Measurements from ENCODE around the gene CLPTM1L.
"Not testable (repeated sequence)": the region's sequence is repeated elsewhere in the genome, so short reads cannot be mapped to it uniquely, and the experiment has no call there.

CLPTM1L gene

GRCh38 chr5:1328237-1329110, 16.4 kb downstream of the CLPTM1L start:
- in situ Hi-C loops (cut with MboI; ENCODE audit: low sequenced_read_pairs), result not testable (repeated sequence)

- in situ Hi-C loops (cut with MboI; ENCODE audit: low sequenced_read_pairs), result not testable (repeated sequence)
These were observed 17.8 kb downstream of the CLPTM1L start for GRCh38 chr5:1326901-1327756.

GRCh38 chr5:1326532-1326875, 18.4 kb downstream of the CLPTM1L start:
- in situ Hi-C loops (cut with MboI; ENCODE audit: low sequenced_read_pairs), result not testable (repeated sequence)

- in situ Hi-C loops (cut with MboI; ENCODE audit: low sequenced_read_pairs), result no loop called here
These were observed 18.9 kb downstream of the CLPTM1L start for GRCh38 chr5:1325870-1326531.

GRCh38 chr5:1325191-1325741, 19.6 kb downstream of the CLPTM1L start:
- in situ Hi-C loops (cut with MboI; ENCODE audit: low sequenced_read_pairs), result no loop called here

GRCh38 chr5:1324719-1325190, 20.1 kb downstream of the CLPTM1L start:
- in situ Hi-C loops (cut with MboI; ENCODE audit: low sequenced_read_pairs), result no loop called here

- in situ Hi-C loops (cut with MboI; ENCODE audit: low sequenced_read_pairs), result no loop called here
These were observed 20.6 kb downstream of the CLPTM1L start for GRCh38 chr5:1324301-1324700.

- in situ Hi-C loops (cut with MboI; ENCODE audit: low sequenced_read_pairs), result no loop called here
These were observed 21.1 kb downstream of the CLPTM1L start for GRCh38 chr5:1323803-1324173.

- in situ Hi-C loops (cut with MboI; ENCODE audit: low sequenced_read_pairs), result no loop called here
These were observed 21.7 kb downstream of the CLPTM1L start for GRCh38 chr5:1322955-1323802.

- in situ Hi-C loops (cut with MboI; ENCODE audit: low sequenced_read_pairs), result no loop called here
These were observed 22.6 kb downstream of the CLPTM1L start for GRCh38 chr5:1322036-1322900.

- in situ Hi-C loops (cut with MboI; ENCODE audit: low sequenced_read_pairs), result no loop called here
These were observed 23.3 kb downstream of the CLPTM1L start for GRCh38 chr5:1321576-1321975.

- in situ Hi-C loops (cut with MboI; ENCODE audit: low sequenced_read_pairs), result no loop called here
These were observed 24.2 kb downstream of the CLPTM1L start for GRCh38 chr5:1320436-1321344.

- in situ Hi-C loops (cut with MboI; ENCODE audit: low sequenced_read_pairs), result no loop called here
These were observed 25.3 kb downstream of the CLPTM1L start for GRCh38 chr5:1319436-1320256.

GRCh38 chr5:1318659-1319251, 26.1 kb downstream of the CLPTM1L start:
- in situ Hi-C loops (cut with MboI; ENCODE audit: low sequenced_read_pairs), result no loop called here

- in situ Hi-C loops (cut with MboI; ENCODE audit: low sequenced_read_pairs), result no loop called here
These were observed 26.9 kb downstream of the CLPTM1L start for GRCh38 chr5:1317921-1318565.

- in situ Hi-C loops (cut with MboI; ENCODE audit: low sequenced_read_pairs), result no loop called here
These were observed 28.1 kb downstream of the CLPTM1L start for GRCh38 chr5:1316588-1317340.

All from HL-60/S4 treated with phorbol 12-myristate 13-acetate at 8.2 ng/mL for 4 days and 3 days (cell line).